Ovary (tissue), 3 donors: ENCODE data around the gene MKRN1.

ENCODE experiments used
- POLR2A ChIP-seq: fragments of 450-650 bp; IDR thresholded peaks from one replicate; pipeline ENCODE4 v1.6.1; 2017; ENCODE audit warnings: antibody characterized with exemption, mild to moderate bottlenecking, moderate library complexity
- TF ChIP-seq, protein P1 (sequence below), 3 donors: fragments of 450-650 bp in 2 of 3; fragments of 200-600 bp in 1 of 3; IDR thresholded peaks; one replicate each; pipeline versions ENCODE4 v1.5.1 to v1.8.0; 2016 to 2022; ENCODE audit warnings: antibody characterized with exemption in 3 of 3, mild to moderate bottlenecking in 1 of 3
- donor health status: DM: no; HTN: no; CAD: no.

DNA sequence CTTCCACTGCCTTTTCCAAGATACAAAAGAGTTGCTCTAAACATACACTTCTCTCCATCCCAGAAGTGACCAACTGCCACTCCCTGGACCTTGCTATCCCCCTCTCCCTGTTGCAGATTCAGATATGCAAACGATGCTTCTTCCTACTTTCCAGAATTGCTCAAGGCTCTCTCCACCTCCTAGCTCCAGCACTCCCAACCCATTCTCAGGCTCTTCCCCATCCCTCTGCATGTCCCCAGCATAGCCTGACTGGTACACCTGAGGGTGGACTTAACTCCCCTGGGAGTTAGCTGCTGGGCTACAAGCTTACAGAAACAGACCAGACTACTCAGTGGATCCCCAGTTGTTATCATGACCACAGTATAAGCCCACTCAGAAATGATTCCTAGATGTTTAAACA, 27.6 kb downstream of the MKRN1 start:
- TF ChIP-seq POLR2A = no peak
- TF ChIP-seq, protein P1, sequence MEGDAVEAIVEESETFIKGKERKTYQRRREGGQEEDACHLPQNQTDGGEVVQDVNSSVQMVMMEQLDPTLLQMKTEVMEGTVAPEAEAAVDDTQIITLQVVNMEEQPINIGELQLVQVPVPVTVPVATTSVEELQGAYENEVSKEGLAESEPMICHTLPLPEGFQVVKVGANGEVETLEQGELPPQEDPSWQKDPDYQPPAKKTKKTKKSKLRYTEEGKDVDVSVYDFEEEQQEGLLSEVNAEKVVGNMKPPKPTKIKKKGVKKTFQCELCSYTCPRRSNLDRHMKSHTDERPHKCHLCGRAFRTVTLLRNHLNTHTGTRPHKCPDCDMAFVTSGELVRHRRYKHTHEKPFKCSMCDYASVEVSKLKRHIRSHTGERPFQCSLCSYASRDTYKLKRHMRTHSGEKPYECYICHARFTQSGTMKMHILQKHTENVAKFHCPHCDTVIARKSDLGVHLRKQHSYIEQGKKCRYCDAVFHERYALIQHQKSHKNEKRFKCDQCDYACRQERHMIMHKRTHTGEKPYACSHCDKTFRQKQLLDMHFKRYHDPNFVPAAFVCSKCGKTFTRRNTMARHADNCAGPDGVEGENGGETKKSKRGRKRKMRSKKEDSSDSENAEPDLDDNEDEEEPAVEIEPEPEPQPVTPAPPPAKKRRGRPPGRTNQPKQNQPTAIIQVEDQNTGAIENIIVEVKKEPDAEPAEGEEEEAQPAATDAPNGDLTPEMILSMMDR (IDR thresholded peaks at IDR 0.05) = no peak
